Measurements from ENCODE around the gene HS6ST3.

DNA sequence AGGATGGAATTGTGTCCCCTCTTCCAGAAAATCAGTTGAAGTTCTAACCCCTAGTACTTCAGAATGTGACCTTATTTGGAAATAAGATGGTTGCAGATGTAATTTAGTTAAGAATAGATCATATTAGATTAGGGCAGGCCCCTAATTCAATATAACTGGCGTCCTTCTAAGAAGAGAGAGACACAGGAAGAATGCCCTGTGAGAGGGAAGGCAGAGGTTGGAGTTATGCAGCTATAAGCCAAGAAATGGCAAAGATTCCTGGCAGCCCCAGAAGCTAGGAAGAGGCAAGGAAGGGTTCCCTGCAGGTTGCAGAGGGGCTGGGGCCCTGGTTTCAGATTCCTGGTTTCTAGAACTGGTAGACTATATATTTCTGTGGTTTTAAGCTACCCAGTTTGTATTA lies 30.0 kb downstream of the HS6ST3 start:
- TF ChIP-seq, protein P1, sequence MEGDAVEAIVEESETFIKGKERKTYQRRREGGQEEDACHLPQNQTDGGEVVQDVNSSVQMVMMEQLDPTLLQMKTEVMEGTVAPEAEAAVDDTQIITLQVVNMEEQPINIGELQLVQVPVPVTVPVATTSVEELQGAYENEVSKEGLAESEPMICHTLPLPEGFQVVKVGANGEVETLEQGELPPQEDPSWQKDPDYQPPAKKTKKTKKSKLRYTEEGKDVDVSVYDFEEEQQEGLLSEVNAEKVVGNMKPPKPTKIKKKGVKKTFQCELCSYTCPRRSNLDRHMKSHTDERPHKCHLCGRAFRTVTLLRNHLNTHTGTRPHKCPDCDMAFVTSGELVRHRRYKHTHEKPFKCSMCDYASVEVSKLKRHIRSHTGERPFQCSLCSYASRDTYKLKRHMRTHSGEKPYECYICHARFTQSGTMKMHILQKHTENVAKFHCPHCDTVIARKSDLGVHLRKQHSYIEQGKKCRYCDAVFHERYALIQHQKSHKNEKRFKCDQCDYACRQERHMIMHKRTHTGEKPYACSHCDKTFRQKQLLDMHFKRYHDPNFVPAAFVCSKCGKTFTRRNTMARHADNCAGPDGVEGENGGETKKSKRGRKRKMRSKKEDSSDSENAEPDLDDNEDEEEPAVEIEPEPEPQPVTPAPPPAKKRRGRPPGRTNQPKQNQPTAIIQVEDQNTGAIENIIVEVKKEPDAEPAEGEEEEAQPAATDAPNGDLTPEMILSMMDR (IDR thresholded peaks at IDR 0.05) = no peak
- TF ChIP-seq POLR2AphosphoS5 (IDR thresholded peaks at IDR 0.05) (no peak), POLR2A (IDR thresholded peaks at IDR 0.05) (no peak)

Measured in sigmoid colon (tissue), 4 donors.